ACC112 (cell line): ENCODE results near the gene MTA3.

Experiments
- H2AFZ ChIP-seq: fragments of 200-600 bp; sonication (generic); one replicate; pipeline ENCODE4 v1.6.0; 2017; ENCODE audit warnings: antibody characterized with exemption, low read length; ENCODE audit not compliant: unreplicated experiment
- H3K27ac ChIP-seq: fragments of 200-600 bp; sonication (generic); 2 replicates; pipeline ENCODE4 v1.5.1; 2014; ENCODE audit warnings: low read depth, mild to moderate bottlenecking, antibody characterized with exemption, low read length, moderate library complexity
- H3K27me3 ChIP-seq: fragments of 200-600 bp; sonication (generic); 2 replicates; pipeline ENCODE4 v1.6.1; 2014; ENCODE audit warnings: mild to moderate bottlenecking, antibody characterized with exemption, low read length, moderate library complexity, mixed read lengths; ENCODE audit not compliant: insufficient read depth
- H3K36me3 ChIP-seq: fragments of 200-600 bp; sonication (generic); 2 replicates; pipeline ENCODE4 v1.6.1; 2016; ENCODE audit warnings: mild to moderate bottlenecking, antibody characterized with exemption, low read length, moderate library complexity, mixed read lengths; ENCODE audit not compliant: insufficient read depth
- H3K4me1 ChIP-seq: fragments of 200-600 bp; sonication (generic); one replicate; pipeline ENCODE4 v1.6.1; 2016; ENCODE audit warnings: low read length, mixed read lengths; ENCODE audit not compliant: insufficient read depth, unreplicated experiment, control insufficient read depth
- H3K4me3 ChIP-seq: fragments of 200-600 bp; sonication (generic); 2 replicates; pipeline ENCODE4 v1.5.1; 2014; ENCODE audit warnings: mild to moderate bottlenecking, low read depth, low read length
- H3K79me2 ChIP-seq: fragments of 200-600 bp; sonication (generic); one replicate; pipeline ENCODE4 v1.6.0; 2016; ENCODE audit warnings: low read length; ENCODE audit not compliant: control insufficient read depth, unreplicated experiment, insufficient read depth

The MTA3 gene

DNA sequence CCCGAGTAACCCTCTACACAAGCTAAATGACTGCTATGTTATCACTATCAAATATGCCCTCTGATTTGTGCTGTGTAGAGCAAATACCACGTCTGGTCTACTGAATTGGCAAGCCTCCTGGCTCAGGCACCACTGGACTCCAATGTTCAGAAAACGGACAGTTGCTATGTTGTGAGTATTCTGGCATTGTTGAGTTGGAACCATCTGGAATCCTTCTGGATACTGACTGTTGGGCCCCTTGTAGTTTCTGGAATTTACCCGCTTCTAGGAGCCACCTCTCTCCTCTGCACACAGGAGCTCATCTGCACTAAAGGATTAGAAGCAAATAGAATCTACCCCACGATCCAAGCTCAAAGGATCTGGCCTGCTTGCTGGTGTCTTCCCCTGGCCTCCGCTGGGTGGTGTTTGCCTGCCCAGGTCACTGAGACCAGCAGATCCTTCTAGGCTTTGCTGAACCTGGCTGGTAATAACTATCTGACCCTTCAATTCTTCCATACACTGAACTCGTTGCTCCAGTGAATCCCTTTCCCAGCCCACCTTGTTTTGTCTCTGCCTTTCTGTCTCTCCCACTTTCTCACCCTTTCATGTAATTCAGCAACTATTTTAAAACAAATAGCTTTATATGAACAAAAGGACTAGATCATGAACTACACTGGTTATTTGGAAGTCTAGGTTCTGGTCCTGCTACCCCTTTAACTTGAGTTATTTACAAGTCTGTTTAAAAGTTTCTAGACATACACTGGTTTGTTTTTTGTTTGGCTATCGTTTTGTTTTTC is 226.0 kb downstream of the MTA3 start:
- Histone ChIP-seq H3K36me3 (no peaks in the 10 kb centered on the region), H3K27ac (no peak overlapping the region), H3K27me3 (peaks cover 44% of the 10 kb centered on the region), H3K4me1 (no peaks in the 10 kb centered on the region), H3K79me2 (no peaks in the 10 kb centered on the region), H2AFZ (no peak overlapping the region), H3K4me3 (no peak overlapping the region)

DNA sequence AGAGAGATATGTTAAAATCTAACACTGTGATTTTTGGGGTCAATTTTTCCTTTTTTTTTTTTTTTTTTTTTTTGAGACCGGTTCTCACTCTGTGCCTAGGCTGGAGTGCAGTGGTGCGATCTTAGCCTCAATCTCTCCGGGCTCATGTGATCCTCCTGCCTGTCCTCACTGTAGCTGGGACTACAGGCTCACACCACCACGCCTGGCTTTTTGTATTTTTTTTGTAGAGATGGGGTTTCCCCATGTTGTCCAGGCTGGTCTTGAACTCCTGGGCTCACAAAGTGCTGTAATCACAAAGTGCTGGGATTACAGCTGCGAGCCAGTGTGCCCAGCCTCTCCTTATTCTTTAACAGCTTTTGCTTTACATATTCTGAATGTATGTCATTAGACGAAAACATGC is 226.8 kb downstream of the MTA3 start:
- Histone ChIP-seq H3K4me1 (no peaks in the 10 kb centered on the region), H3K27me3 (peaks cover 44% of the 10 kb centered on the region), H3K79me2 (no peaks in the 10 kb centered on the region), H3K36me3 (no peaks in the 10 kb centered on the region), H3K4me3 (no peak overlapping the region), H3K27ac (no peak overlapping the region), H2AFZ (no peak overlapping the region)

DNA sequence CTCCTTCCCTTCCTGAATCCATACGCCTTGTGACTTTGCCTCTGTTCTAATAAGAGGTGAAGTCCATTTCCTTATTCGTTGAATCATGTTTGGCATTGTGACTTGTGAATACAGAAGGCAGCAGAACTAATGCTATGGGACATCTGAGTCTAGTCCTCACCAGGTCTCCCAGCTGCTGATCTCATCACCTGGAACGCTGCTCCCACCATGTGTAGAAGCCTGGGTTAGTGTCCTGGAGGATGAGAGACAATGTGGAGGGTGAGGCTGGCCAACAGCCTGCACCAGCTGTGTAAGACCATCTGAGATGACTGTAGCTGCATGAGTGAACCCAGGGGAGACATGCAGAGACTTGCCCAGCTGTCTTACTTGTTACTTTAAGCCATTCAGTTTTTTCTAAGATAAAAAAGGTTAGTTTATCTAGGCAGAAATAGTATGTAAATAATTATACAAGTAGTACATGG is 227.4 kb downstream of the MTA3 start:
- Histone ChIP-seq H3K79me2 (no peaks in the 10 kb centered on the region), H3K27me3 (peaks cover 42% of the 10 kb centered on the region), H3K36me3 (no peaks in the 10 kb centered on the region), H3K4me3 (no peak overlapping the region), H3K4me1 (no peaks in the 10 kb centered on the region), H2AFZ (no peak overlapping the region), H3K27ac (no peak overlapping the region)

DNA sequence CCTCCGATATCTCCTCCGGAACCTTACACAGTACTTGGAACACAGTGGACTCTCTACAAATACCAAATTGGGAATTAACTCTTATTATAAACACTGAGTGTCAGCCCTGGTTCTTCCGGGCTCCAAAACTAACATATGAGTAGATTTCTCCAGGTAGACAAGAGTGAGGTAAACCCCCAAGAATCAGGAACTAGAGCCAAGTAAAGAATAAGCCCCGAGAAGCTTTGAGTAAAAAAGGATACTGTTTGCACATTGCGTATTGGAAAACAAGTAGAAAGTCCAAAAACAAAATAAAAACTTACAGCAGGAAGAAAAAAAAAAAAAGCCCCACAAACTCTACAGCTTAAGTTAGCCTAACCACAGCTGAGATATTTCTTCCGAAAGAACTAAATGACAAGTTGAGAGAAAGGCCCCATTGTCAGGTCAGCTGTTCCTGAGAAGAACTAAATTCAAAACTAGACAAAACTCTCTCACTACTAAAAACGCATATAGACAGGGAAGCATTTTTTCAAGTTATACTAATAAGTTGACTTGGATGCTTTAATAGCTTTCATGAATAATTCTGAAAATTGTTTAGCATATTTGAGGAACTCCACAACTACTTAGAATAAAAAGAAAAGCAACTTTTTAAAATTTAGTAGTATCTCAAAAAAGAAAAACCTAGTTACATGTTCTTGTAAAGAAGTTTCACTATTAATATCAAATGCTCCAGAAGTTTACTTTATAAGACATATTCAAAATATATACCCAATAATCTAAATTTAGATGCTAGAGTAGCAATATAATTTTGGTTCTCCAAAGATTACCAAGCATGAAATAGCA is 228.2 kb downstream of the MTA3 start:
- H3K4me3 ChIP-seq, result no peak overlapping the region
- H3K36me3 ChIP-seq, result no peaks in the 10 kb centered on the region
- no peaks in the 10 kb centered on the region for H3K79me2 ChIP-seq
- no peaks in the 10 kb centered on the region for H3K4me1 ChIP-seq
- no peak overlapping the region for H2AFZ ChIP-seq
- H3K27ac ChIP-seq, result no peak overlapping the region
- peaks cover 34% of the 10 kb centered on the region for H3K27me3 ChIP-seq

DNA sequence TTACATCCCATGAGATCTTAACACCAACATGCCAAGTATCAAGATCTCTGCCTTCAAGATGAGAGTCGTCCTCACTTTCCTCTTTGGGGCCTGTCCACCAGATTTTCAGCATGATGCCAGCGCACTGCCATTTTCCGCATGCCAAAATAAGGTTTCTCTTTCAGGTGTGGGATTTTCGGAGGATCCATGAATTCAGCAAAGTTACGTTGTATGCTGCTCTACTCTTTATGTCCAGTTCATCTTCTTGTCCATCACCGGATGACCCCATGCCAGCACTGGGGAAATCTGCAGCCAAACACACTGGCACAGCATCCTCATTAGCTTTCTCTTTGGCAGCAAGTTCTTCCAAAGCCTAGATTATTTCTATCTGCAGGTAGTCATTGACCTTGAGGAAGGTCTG is 228.8 kb downstream of the MTA3 start:
- H3K4me1 ChIP-seq, result no peaks in the 10 kb centered on the region

DNA sequence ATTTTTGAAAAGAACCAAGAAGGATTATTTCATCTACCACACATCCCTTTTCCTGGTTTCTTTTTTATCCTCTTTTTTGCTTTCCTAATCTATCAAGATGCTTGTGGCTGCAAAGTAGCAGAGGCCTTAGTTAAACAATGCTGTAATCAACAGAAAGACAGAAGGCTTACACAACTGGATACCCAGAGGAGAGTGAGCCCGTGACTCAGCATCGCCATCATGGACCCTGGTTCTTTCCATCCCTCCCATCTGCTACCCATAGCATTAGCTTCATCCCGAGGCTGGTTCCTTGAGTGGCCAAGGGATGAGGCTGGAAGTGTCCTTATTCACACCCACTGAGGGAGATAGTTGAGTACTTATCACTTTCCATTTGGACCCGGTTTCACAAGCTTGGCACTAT is 231.4 kb downstream of the MTA3 start:
- H2AFZ ChIP-seq, result no peak overlapping the region
- no peak overlapping the region for H3K27ac ChIP-seq
- no peak overlapping the region for H3K4me3 ChIP-seq
- H3K79me2 ChIP-seq, result no peaks in the 10 kb centered on the region
- H3K4me1 ChIP-seq, result no peaks in the 10 kb centered on the region
- no peaks in the 10 kb centered on the region for H3K36me3 ChIP-seq
- H3K27me3 ChIP-seq, result peaks cover 6% of the 10 kb centered on the region

More for the DNA sequence above, 228.8 kb downstream of the MTA3 start:
- Histone ChIP-seq H2AFZ (no peak overlapping the region), H3K79me2 (no peaks in the 10 kb centered on the region), H3K27ac (no peak overlapping the region), H3K36me3 (no peaks in the 10 kb centered on the region), H3K27me3 (peaks cover 28% of the 10 kb centered on the region), H3K4me3 (no peak overlapping the region)

DNA sequence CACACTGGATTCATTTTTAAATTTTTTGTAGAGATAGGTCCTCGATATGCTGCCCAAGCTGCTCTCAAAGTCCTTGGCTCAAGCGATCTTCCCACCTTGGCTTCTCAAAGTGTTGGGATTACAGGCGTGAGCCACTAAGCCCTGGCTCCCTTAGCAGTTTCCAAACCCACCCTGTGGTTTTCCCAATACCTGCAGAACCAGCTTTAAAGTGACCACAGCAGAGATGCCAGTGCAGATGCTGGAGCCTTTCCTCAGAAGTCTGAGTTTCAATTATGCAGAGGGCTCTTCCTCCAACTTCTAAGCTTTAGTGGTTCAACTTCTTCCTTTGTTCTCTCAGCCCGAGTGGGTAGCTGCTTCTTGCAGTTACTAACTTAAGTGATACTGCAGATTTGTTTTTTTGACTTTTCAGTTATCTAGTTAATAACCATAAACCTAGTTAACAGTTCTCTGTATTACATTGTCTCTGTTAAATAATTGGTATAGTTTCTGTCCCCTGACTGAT is 232.1 kb downstream of the MTA3 start:
- Histone ChIP-seq H3K27ac (no peak overlapping the region), H3K36me3 (no peaks in the 10 kb centered on the region), H3K27me3 (peaks cover 4% of the 10 kb centered on the region; the same call in 1 of the 2 replicates), H3K4me3 (no peak overlapping the region), H2AFZ (no peak overlapping the region), H3K79me2 (no peaks in the 10 kb centered on the region), H3K4me1 (no peaks in the 10 kb centered on the region)

DNA sequence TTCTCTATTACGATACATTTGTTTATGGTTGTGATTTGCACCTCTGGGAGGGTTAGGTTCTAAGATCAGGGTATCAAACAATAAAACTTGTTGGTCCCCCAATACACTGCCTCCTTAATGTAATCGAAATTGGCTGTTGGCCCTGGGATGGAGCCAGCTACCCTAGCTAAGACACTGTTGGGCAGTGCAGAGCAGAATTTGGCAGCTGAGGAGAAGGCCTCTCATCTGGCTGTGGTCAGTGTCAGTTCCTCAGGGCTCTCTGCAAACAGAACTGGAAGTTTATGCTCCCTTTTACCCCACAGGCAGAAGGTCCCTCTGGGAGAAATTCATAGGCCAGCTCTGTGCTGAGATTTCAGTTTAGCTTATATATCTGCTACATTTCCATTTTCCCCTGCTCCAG is 232.5 kb downstream of the MTA3 start:
- H3K4me3 ChIP-seq, result no peak overlapping the region
- no peak overlapping the region for H2AFZ ChIP-seq
- no peaks in the 10 kb centered on the region for H3K36me3 ChIP-seq
- no peaks in the 10 kb centered on the region for H3K4me1 ChIP-seq
- H3K27ac ChIP-seq, result no peak overlapping the region
- no peaks in the 10 kb centered on the region for H3K79me2 ChIP-seq
- peaks cover 4% of the 10 kb centered on the region; the same call in 1 of the 2 replicates for H3K27me3 ChIP-seq

DNA sequence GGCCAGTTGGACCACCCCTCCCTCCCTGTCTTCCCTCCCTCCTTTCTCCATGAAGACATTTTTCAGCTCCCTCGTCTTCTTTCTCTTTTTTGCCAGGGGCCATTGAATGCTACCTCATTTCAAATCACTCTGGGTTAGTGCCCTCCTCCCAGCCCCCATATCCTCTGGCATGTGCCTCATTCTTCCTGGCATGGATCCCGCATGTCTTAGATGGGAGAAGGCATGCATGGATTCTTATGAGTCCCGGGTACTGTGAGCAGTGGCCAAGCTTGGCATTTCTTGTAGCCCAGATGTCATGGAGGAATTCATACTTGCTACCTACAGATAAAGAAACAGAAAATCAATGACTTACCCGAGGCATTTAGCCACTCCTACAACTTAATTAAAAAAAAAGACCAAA is 232.9 kb downstream of the MTA3 start:
- Histone ChIP-seq H3K4me3 (no peak overlapping the region), H3K36me3 (no peaks in the 10 kb centered on the region), H3K27ac (no peak overlapping the region), H2AFZ (no peak overlapping the region), H3K4me1 (no peaks in the 10 kb centered on the region), H3K79me2 (no peaks in the 10 kb centered on the region), H3K27me3 (peaks cover 4% of the 10 kb centered on the region; the same call in 1 of the 2 replicates)

DNA sequence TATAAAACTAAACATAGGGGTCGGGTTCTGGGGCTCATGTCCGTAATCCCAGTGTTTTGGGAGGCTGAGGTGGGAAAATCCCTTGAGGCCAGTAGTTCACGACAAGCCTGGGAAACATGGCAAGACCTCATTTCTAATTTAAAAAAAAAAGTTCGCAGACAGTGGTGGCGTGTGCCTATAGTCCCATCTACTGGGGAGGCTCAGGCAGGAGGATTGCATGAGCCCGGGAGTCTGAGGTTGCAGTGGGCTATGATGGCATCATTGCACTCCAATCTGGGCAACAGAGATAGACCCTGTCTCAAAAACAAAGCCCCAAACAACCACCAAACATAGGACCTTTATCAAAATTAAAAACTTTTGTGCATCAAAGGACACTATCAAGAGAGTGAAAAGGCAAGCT is 233.7 kb downstream of the MTA3 start:
- H3K27me3 ChIP-seq, result peaks cover 4% of the 10 kb centered on the region; the same call in 1 of the 2 replicates
- no peak overlapping the region for H3K27ac ChIP-seq
- no peaks in the 10 kb centered on the region for H3K79me2 ChIP-seq
- H3K4me3 ChIP-seq, result no peak overlapping the region
- H2AFZ ChIP-seq, result no peak overlapping the region
- H3K4me1 ChIP-seq, result no peaks in the 10 kb centered on the region
- H3K36me3 ChIP-seq, result no peaks in the 10 kb centered on the region
